Ishikawa (cell line): ENCODE measurements around the gene STAC.

Experiments used
- CEBPB ChIP-seq: IDR thresholded peaks from 2 replicates; pipeline ENCODE4 v1.6.1; 2012
- CREB1 ChIP-seq: IDR thresholded peaks from 2 replicates; pipeline ENCODE4 v1.6.1; 2012; ENCODE audit warnings: low read depth
- EP300 ChIP-seq: IDR thresholded peaks from 2 replicates; pipeline ENCODE4 v1.6.1; 2012; ENCODE audit warnings: borderline replicate concordance
- FOXM1 ChIP-seq: IDR thresholded peaks from 2 replicates; pipeline ENCODE4 v1.6.1; 2012; ENCODE audit warnings: low read depth, borderline replicate concordance
- TAF1 ChIP-seq: IDR thresholded peaks from 2 replicates; pipeline ENCODE4 v1.6.1; 2012; ENCODE audit warnings: low read depth, mild to moderate bottlenecking
- YY1 ChIP-seq: IDR thresholded peaks from 2 replicates; pipeline ENCODE4 v1.6.1; 2012; ENCODE audit warnings: low read depth
- TF ChIP-seq, protein P1 (sequence below): IDR thresholded peaks from 2 replicates; pipeline ENCODE4 v1.6.1; 2012; ENCODE audit warnings: low read depth, mild to moderate bottlenecking

DNA sequence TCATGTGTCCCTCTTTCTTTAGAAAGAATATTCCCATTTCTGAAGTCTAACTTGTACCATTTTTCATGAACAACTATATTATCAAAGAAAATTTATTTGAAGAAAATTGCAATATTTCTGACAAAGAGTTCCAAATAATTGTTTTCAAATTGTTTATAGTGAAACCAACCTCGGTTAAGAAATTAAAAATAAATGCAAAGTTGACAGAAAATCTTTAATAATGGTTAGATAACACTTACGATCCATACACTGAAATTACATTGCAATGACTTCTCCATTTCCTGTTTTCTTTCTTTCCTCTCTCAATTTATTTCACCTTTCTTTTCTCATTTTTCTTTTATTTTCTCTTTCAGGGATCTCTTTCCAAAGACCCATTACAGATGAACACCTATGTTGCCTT, 125.1 kb downstream of the STAC start:
- TF ChIP-seq EP300 (no peak), CEBPB (no peak), FOXM1 (no peak), CREB1 (no peak), YY1 (no peak), TAF1 (no peak)
- TF ChIP-seq, protein P1, sequence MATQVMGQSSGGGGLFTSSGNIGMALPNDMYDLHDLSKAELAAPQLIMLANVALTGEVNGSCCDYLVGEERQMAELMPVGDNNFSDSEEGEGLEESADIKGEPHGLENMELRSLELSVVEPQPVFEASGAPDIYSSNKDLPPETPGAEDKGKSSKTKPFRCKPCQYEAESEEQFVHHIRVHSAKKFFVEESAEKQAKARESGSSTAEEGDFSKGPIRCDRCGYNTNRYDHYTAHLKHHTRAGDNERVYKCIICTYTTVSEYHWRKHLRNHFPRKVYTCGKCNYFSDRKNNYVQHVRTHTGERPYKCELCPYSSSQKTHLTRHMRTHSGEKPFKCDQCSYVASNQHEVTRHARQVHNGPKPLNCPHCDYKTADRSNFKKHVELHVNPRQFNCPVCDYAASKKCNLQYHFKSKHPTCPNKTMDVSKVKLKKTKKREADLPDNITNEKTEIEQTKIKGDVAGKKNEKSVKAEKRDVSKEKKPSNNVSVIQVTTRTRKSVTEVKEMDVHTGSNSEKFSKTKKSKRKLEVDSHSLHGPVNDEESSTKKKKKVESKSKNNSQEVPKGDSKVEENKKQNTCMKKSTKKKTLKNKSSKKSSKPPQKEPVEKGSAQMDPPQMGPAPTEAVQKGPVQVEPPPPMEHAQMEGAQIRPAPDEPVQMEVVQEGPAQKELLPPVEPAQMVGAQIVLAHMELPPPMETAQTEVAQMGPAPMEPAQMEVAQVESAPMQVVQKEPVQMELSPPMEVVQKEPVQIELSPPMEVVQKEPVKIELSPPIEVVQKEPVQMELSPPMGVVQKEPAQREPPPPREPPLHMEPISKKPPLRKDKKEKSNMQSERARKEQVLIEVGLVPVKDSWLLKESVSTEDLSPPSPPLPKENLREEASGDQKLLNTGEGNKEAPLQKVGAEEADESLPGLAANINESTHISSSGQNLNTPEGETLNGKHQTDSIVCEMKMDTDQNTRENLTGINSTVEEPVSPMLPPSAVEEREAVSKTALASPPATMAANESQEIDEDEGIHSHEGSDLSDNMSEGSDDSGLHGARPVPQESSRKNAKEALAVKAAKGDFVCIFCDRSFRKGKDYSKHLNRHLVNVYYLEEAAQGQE: no peak
